ENCODE results near the gene TMEM154.

DNA sequence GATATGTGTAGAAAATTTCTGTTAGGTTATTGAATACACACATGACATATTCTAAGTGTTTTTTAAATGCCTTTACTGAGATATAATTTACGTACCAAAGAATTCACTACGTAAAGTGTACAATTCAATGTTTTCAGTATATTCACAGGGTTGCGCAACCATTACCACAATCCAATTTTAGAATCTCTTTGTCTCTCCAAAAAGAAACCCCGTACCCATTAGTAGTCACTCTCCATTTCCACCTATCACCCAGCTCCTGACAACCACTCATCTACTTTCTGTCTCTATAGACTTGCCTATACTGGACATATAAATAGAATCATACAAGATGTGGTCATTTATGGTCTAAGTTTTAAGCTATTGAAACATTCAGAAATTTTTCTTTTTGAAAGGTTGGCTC is 90.9 kb downstream of the TMEM154 start:
- TF ChIP-seq CTCF (IDR thresholded peaks at IDR 0.05; ENCODE audit: poor library complexity) (no peak), EZH2 (IDR thresholded peaks at IDR 0.05; ENCODE audit: borderline replicate concordance) (no peak), EZH2phosphoT487 (IDR thresholded peaks at IDR 0.05; ENCODE audit: low read depth, severe bottlenecking, unreplicated experiment) (no peak)

Measured in hepatocyte (in vitro differentiated cells).